Vagina (tissue), 2 donors: ENCODE data around the gene PCDHGA3.

ENCODE experiments used
- CTCF ChIP-seq, 3 experiments: fragments of 450-650 bp in 2 of 3; fragments of 200-600 bp in 1 of 3; sonication (generic) in 1 of 3; IDR thresholded peaks; one replicate each; pipeline ENCODE4 v1.5.1; 2017 to 2019; ENCODE audit warnings: antibody characterized with exemption in 3 of 3, mild to moderate bottlenecking in 2 of 3, moderate library complexity in 2 of 3
- POLR2A ChIP-seq, 2 donors: fragments of 450-650 bp; IDR thresholded peaks; one replicate each; pipeline ENCODE4 v1.6.1; 2017; ENCODE audit warnings: antibody characterized with exemption in 2 of 2, mild to moderate bottlenecking in 2 of 2, moderate library complexity in 2 of 2
- POLR2AphosphoS5 ChIP-seq, 2 donors: sonication (generic); formaldehyde crosslinking; IDR thresholded peaks; one replicate each; pipeline ENCODE4 v1.9.0; 2017; ENCODE audit warnings: antibody characterized with exemption in 2 of 2, mild to moderate bottlenecking in 2 of 2, low read depth in 1 of 2; ENCODE audit not compliant: insufficient read depth in 1 of 2

DNA sequence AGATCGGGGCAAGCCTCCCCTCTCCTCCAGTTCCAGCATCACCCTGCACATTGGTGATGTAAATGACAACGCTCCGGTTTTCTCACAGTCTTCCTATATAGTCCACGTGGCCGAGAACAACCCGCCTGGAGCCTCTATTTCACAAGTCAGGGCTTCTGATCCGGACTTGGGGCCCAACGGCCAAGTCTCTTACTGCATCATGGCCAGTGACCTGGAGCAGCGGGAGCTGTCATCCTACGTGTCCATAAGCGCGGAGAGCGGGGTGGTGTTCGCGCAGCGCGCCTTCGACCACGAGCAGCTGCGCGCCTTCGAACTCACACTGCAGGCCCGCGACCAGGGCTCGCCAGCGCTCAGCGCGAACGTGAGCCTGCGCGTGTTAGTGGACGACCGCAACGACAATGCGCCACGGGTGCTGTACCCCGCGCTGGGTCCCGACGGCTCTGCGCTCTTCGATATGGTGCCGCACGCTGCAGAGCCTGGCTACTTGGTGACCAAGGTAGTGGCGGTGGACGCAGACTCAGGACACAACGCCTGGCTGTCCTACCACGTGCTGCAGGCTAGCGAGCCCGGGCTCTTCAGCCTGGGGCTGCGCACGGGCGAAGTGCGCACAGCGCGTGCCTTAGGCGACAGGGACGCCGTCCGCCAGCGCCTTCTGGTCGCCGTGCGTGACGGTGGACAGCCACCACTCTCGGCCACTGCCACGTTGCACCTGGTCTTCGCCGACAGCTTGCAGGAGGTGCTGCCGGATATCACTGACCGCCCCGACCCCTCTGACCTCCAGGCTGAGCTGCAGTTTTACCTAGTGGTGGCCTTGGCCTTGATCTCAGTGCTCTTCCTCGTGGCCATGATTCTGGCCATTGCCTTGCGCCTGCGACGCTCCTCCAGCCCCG, 45.8 kb downstream of the PCDHGA3 start:
- no peak for TF ChIP-seq POLR2AphosphoS5 (IDR thresholded peaks at IDR 0.05; ENCODE audit: insufficient read depth in 1 of 2, low read depth in 1 of 2)
- TF ChIP-seq CTCF (IDR thresholded peaks at IDR 0.05) = no peak
- no peak for TF ChIP-seq POLR2A (IDR thresholded peaks at IDR 0.05)
